Gastroesophageal sphincter (tissue), 4 donors: ENCODE measurements around the gene SMIM38. TPM values are rescaled to one million over a fixed set of nuclear protein-coding genes. Genes with fewer than 3 reads are reported as not detected.
A peak's percentile ranks its signal among the peaks of the same experiment; 100 is the strongest.

Experiments
- ATAC-seq: fragments of 150-250 bp; one replicate; pipeline ENCODE4 v1.9.1; 2016; ENCODE audit warnings: mild to moderate bottlenecking, moderate library complexity
- H3K27ac ChIP-seq, 4 donors: fragments of 200-600 bp; sonication (generic) in 3 of 4; 1 replicate in 3 of 4; 2 replicates in 1 of 4; pipeline ENCODE4 v1.5.1; 2016 to 2019
- H3K27me3 ChIP-seq: fragments of 200-600 bp; sonication (generic); one replicate; pipeline ENCODE4 v1.5.1; 2019
- H3K36me3 ChIP-seq, 2 donors: fragments of 200-600 bp; sonication (generic); one replicate each; pipeline ENCODE4 v1.5.1; 2019; ENCODE audit warnings: control low read depth in 1 of 2
- H3K4me1 ChIP-seq, 3 donors: fragments of 200-600 bp; sonication (generic); 1 replicate in 2 of 3; 2 replicates in 1 of 3; pipeline ENCODE4 v1.5.1; 2016 to 2019; ENCODE audit warnings: control low read depth in 2 of 3
- H3K4me3 ChIP-seq, 2 donors: fragments of 200-600 bp; sonication (generic); one replicate each; pipeline ENCODE4 v1.5.1; 2019; ENCODE audit warnings: mild to moderate bottlenecking in 1 of 2, moderate library complexity in 1 of 2
- H3K9me3 ChIP-seq, 3 donors: fragments of 200-600 bp; sonication (generic); one replicate each; pipeline ENCODE4 v1.5.1; 2017 to 2019; ENCODE audit warnings: control low read depth in 2 of 3
- CTCF ChIP-seq, 4 experiments: fragments of 200-600 bp in 2 of 4; fragments of 450-650 bp in 2 of 4; sonication (generic) in 1 of 4; IDR thresholded peaks; one replicate each; pipeline ENCODE4 v1.5.1; 2017 to 2019; ENCODE audit warnings: antibody characterized with exemption in 4 of 4, mild to moderate bottlenecking in 2 of 4, moderate library complexity in 2 of 4
- EP300 ChIP-seq: sonication (generic); formaldehyde crosslinking; IDR thresholded peaks from one replicate; pipeline ENCODE4 v1.6.1; 2017; ENCODE audit warnings: antibody characterized with exemption, mild to moderate bottlenecking
- POLR2A ChIP-seq, 2 donors: fragments of 450-650 bp; IDR thresholded peaks; one replicate each; pipeline ENCODE4 v1.6.1; 2017; ENCODE audit warnings: antibody characterized with exemption in 2 of 2, mild to moderate bottlenecking in 2 of 2, moderate library complexity in 1 of 2
- POLR2AphosphoS5 ChIP-seq: sonication (generic); formaldehyde crosslinking; IDR thresholded peaks from one replicate; pipeline ENCODE4 v1.6.1; 2017; ENCODE audit warnings: antibody characterized with exemption
- WGBS, 2 donors: methylation state at CpG; one replicate each; pipeline ENCODE4 v1.1.5; 2018; ENCODE audit warnings: low coverage in 1 of 2; 5-methylcytosine and 5-hydroxymethylcytosine counted together
- total RNA-seq, 4 donors: library from RNA; depleted of rRNA; stranded (reverse); fragments of >200 nt; gene quantifications; one replicate each; pipeline ENCODE4 v1.1.0, GENCODE V29; 2016

Gene SMIM38
- total RNA-seq, 4 donors from 2014 or later: 1.2 to 2.3 (median 1.3) TPM

GRCh38 chr11:69127081-69127850 is 28.5 kb upstream of the SMIM38 start:
- H3K4me3 ChIP-seq: no peak overlapping the region
- peaks cover 0 to 7% (median 0%) of the 10 kb centered on the region in 3 donors for H3K9me3 ChIP-seq
- 66 to 100% methylated on average over 1 to 9 of the region's 26 CpGs for WGBS, 2 donors
- peak overlapping the region in 3 of 4 donors; percentile 1 to 54 (median 30) for H3K27ac ChIP-seq
- ATAC-seq: no peak
- TF ChIP-seq POLR2A (IDR thresholded peaks at IDR 0.05) (no peak), CTCF (IDR thresholded peaks at IDR 0.05) (no peak), EP300 (no peak), POLR2AphosphoS5 (no peak)
- H3K4me1 ChIP-seq: peaks cover 4 to 44% (median 32%) of the 10 kb centered on the region in 3 donors
- H3K36me3 ChIP-seq: no peaks in the 10 kb centered on the region
- H3K27me3 ChIP-seq: no peaks in the 10 kb centered on the region

GRCh38 chr11:69127884-69128283 is 27.9 kb upstream of the SMIM38 start:
- ATAC-seq: no peak
- Histone ChIP-seq H3K9me3 (peaks cover 0 to 7% (median 0%) of the 10 kb centered on the region in 3 donors), H3K27me3 (no peaks in the 10 kb centered on the region)

GRCh38 chr11:69129053-69129452 is 26.7 kb upstream of the SMIM38 start:
- TF ChIP-seq POLR2A (IDR thresholded peaks at IDR 0.05) (no peak), POLR2AphosphoS5 (no peak), CTCF (IDR thresholded peaks at IDR 0.05) (no peak), EP300 (no peak)
- H3K36me3 ChIP-seq: no peaks in the 10 kb centered on the region
- no peak overlapping the region for H3K27ac ChIP-seq
- no peak overlapping the region for H3K4me3 ChIP-seq
- H3K27me3 ChIP-seq: no peaks in the 10 kb centered on the region
- peaks cover 0 to 26% (median 15%) of the 10 kb centered on the region in 3 donors for H3K4me1 ChIP-seq
- 89 to 100% methylated on average over 1 to 2 of the region's 2 CpGs for WGBS, 2 donors
- peaks cover 0 to 7% (median 0%) of the 10 kb centered on the region in 3 donors for H3K9me3 ChIP-seq
- no peak for ATAC-seq

More at GRCh38 chr11:69127884-69128283, 27.9 kb upstream of the SMIM38 start:
- no peaks in the 10 kb centered on the region for H3K36me3 ChIP-seq
- TF ChIP-seq POLR2A (IDR thresholded peaks at IDR 0.05): no peak
- no peak for TF ChIP-seq EP300
- TF ChIP-seq CTCF (IDR thresholded peaks at IDR 0.05): no peak
- no peak for TF ChIP-seq POLR2AphosphoS5
- WGBS, 2 donors: 100% methylated on average over 1 of the region's 1 CpG
- no peak overlapping the region for H3K4me3 ChIP-seq
- peaks cover 4 to 37% (median 27%) of the 10 kb centered on the region in 3 donors for H3K4me1 ChIP-seq
- H3K27ac ChIP-seq: no peak overlapping the region

GRCh38 chr11:69129647-69130046 is 26.1 kb upstream of the SMIM38 start:
- ATAC-seq: no peak
- TF ChIP-seq POLR2A (IDR thresholded peaks at IDR 0.05) (no peak), EP300 (no peak), POLR2AphosphoS5 (no peak), CTCF (IDR thresholded peaks at IDR 0.05) (no peak)
- WGBS, 2 donors: 94 to 98% methylated on average over 7 of the region's 7 CpGs
- peaks cover 0 to 24% (median 15%) of the 10 kb centered on the region in 3 donors for H3K4me1 ChIP-seq
- H3K27me3 ChIP-seq: no peaks in the 10 kb centered on the region
- no peak overlapping the region for H3K27ac ChIP-seq
- H3K4me3 ChIP-seq: no peak overlapping the region
- H3K36me3 ChIP-seq: no peaks in the 10 kb centered on the region
- peaks cover 0 to 7% (median 0%) of the 10 kb centered on the region in 3 donors for H3K9me3 ChIP-seq

GRCh38 chr11:69130654-69131053 is 25.1 kb upstream of the SMIM38 start:
- WGBS, 2 donors: 67% methylated on average over 3 to 6 of the region's 9 CpGs
- no peak for TF ChIP-seq CTCF (IDR thresholded peaks at IDR 0.05)
- no peak for TF ChIP-seq POLR2A (IDR thresholded peaks at IDR 0.05)
- TF ChIP-seq POLR2AphosphoS5: no peak
- no peak for TF ChIP-seq EP300
- Histone ChIP-seq H3K36me3 (peaks cover 0 to 7% of the 10 kb centered on the region in 2 donors), H3K27ac (peak overlapping the region in 1 of 4 donors; percentile 31), H3K4me3 (no peak overlapping the region), H3K27me3 (no peaks in the 10 kb centered on the region), H3K4me1 (peaks cover 0 to 24% (median 15%) of the 10 kb centered on the region in 3 donors), H3K9me3 (peaks cover 0 to 7% (median 0%) of the 10 kb centered on the region in 3 donors)
- no peak for ATAC-seq
